Parathyroid adenoma (tissue), 2 donors: ENCODE results near the gene SASH3.

Experiments
- H2AFZ ChIP-seq: fragments of 300-600 bp; sonication (generic); one replicate; pipeline ENCODE4 v1.7.0; 2017; ENCODE audit warnings: antibody characterized with exemption, mild to moderate bottlenecking
- H3K27ac ChIP-seq: fragments of 300-600 bp; sonication (generic); one replicate; pipeline ENCODE4 v1.7.0; 2017
- H3K27me3 ChIP-seq: fragments of 300-600 bp; sonication (generic); one replicate; pipeline ENCODE4 v1.7.0; 2017; ENCODE audit warnings: low read length; ENCODE audit not compliant: control insufficient read depth, insufficient read depth
- H3K36me3 ChIP-seq: fragments of 300-600 bp; sonication (generic); one replicate; pipeline ENCODE4 v1.7.0; 2017; ENCODE audit warnings: low read length; ENCODE audit not compliant: control insufficient read depth, insufficient read depth
- H3K4me1 ChIP-seq: fragments of 300-600 bp; sonication (generic); one replicate; pipeline ENCODE4 v1.7.0; 2017; ENCODE audit warnings: control low read depth
- H3K4me2 ChIP-seq: fragments of 300-600 bp; sonication (generic); one replicate; pipeline ENCODE4 v1.7.0; 2017; ENCODE audit warnings: low read length
- H3K4me3 ChIP-seq: fragments of 300-600 bp; sonication (generic); one replicate; pipeline ENCODE4 v1.7.0; 2017; ENCODE audit warnings: low read depth, low read length
- H3K79me2 ChIP-seq: fragments of 300-600 bp; sonication (generic); one replicate; pipeline ENCODE4 v1.7.0; 2017; ENCODE audit warnings: control low read depth
- H3K9ac ChIP-seq: fragments of 300-600 bp; sonication (generic); one replicate; pipeline ENCODE4 v1.7.0; 2017; ENCODE audit warnings: mild to moderate bottlenecking
- H3K9me3 ChIP-seq: fragments of 300-600 bp; sonication (generic); one replicate; pipeline ENCODE4 v1.7.0; 2017; ENCODE audit warnings: low read length; ENCODE audit not compliant: control insufficient read depth
- CTCF ChIP-seq: fragments of 300-600 bp; sonication (generic); IDR thresholded peaks from one replicate; pipeline ENCODE4 v1.7.0; 2017; ENCODE audit warnings: antibody characterized with exemption, mild to moderate bottlenecking
- donor health status: primary hyperparathyroidism.

The SASH3 gene

GRCh38 chrX:129791961-129792570 is 12.3 kb downstream of the SASH3 start:
- no peak overlapping the region for H3K4me2 ChIP-seq
- H3K4me3 ChIP-seq, result no peak overlapping the region
- H3K4me1 ChIP-seq, result no peaks in the 10 kb centered on the region
- H3K9ac ChIP-seq, result no peak overlapping the region
- TF ChIP-seq CTCF, result no peak
- no peak overlapping the region for H3K27ac ChIP-seq
- no peaks in the 10 kb centered on the region for H3K36me3 ChIP-seq
- H2AFZ ChIP-seq, result no peak overlapping the region
- H3K27me3 ChIP-seq, result no peaks in the 10 kb centered on the region
- H3K79me2 ChIP-seq, result no peaks in the 10 kb centered on the region
- H3K9me3 ChIP-seq, result no peaks in the 10 kb centered on the region

- Histone ChIP-seq H3K79me2 (no peaks in the 10 kb centered on the region), H3K9me3 (no peaks in the 10 kb centered on the region), H3K4me3 (no peak overlapping the region), H3K27me3 (no peaks in the 10 kb centered on the region), H3K27ac (no peak overlapping the region), H3K4me2 (no peak overlapping the region), H3K9ac (no peak overlapping the region), H3K36me3 (no peaks in the 10 kb centered on the region), H3K4me1 (no peaks in the 10 kb centered on the region), H2AFZ (no peak overlapping the region)
- TF ChIP-seq CTCF, result no peak
Observed at GRCh38 chrX:129792586-129793291, 13.0 kb downstream of the SASH3 start.

GRCh38 chrX:129793604-129794191 is 13.9 kb downstream of the SASH3 start:
- no peak overlapping the region for H3K9ac ChIP-seq
- no peak overlapping the region for H3K4me3 ChIP-seq
- no peaks in the 10 kb centered on the region for H3K79me2 ChIP-seq
- no peaks in the 10 kb centered on the region for H3K27me3 ChIP-seq
- no peaks in the 10 kb centered on the region for H3K36me3 ChIP-seq
- TF ChIP-seq CTCF, result no peak
- H3K4me1 ChIP-seq, result no peaks in the 10 kb centered on the region
- no peaks in the 10 kb centered on the region for H3K9me3 ChIP-seq
- H3K27ac ChIP-seq, result no peak overlapping the region
- H2AFZ ChIP-seq, result no peak overlapping the region
- no peak overlapping the region for H3K4me2 ChIP-seq

GRCh38 chrX:129795584-129795983 is 15.8 kb downstream of the SASH3 start:
- Histone ChIP-seq H3K4me3 (no peak overlapping the region), H3K9ac (no peak overlapping the region), H3K4me2 (no peak overlapping the region), H3K4me1 (no peaks in the 10 kb centered on the region), H2AFZ (no peak overlapping the region), H3K27me3 (no peaks in the 10 kb centered on the region), H3K36me3 (no peaks in the 10 kb centered on the region), H3K9me3 (no peaks in the 10 kb centered on the region), H3K79me2 (no peaks in the 10 kb centered on the region), H3K27ac (no peak overlapping the region)
- no peak for TF ChIP-seq CTCF
